ENCODE data around the gene SLC30A3.

GRCh38 chr2:27297195-27297594 is 34.3 kb upstream of the SLC30A3 start:
- TF ChIP-seq CTCF (IDR thresholded peaks at IDR 0.05) (no peak), POLR2A (IDR thresholded peaks at IDR 0.05) (no peak)

All from right lobe of liver (tissue), 4 donors.